ENCODE data around the gene JPH2. TPM values are rescaled to one million over a fixed set of nuclear protein-coding genes. Genes with fewer than 3 reads are reported as not detected.

Gene JPH2
- total and polyA plus RNA-seq, 2 experiments from 2014 or later = 0.16 to 1.1 TPM

GRCh38 chr20:44115181-44115580 lies 71.8 kb downstream of the JPH2 start:
- H3K27ac Mint-ChIP-seq = no peak overlapping the region
- Histone ChIP-seq H2AFZ (no peak overlapping the region), H3K9me2 (ENCODE audit: insufficient read depth) (no peaks in the 10 kb centered on the region; the same call in 1 of the 2 replicates), H3K79me2 (replicated peaks; ENCODE audit: insufficient read depth) (no peaks in the 10 kb centered on the region), H3K36me3 (ENCODE audit: insufficient read depth) (no peaks in the 10 kb centered on the region), H3K4me1 (ENCODE audit: insufficient read depth) (no peaks in the 10 kb centered on the region), H3F3A (replicated peaks; ENCODE audit: low read depth) (no peaks in the 10 kb centered on the region), H4K20me1 (replicated peaks; ENCODE audit: insufficient read depth) (no peaks in the 10 kb centered on the region), H3K4me3 (no peak overlapping the region), H3K27ac (ENCODE audit: low read depth) (no peak overlapping the region), H3K27me3 (ENCODE audit: insufficient read depth) (no peaks in the 10 kb centered on the region), H3K4me2 (no peak overlapping the region)
- H3K4me1 Mint-ChIP-seq = peaks cover 2% of the 10 kb centered on the region; the same call in 1 of the 3 replicates
- DNase-seq (ENCODE audit: low spot score) (no peak), ATAC-seq (no peak)
- no peak overlapping the region for H3K4me3 Mint-ChIP-seq
- no peaks in the 10 kb centered on the region for H3K36me3 Mint-ChIP-seq (ENCODE audit: low read depth)
- no peaks in the 10 kb centered on the region for H3K9me3 Mint-ChIP-seq
- H3K27me3 Mint-ChIP-seq (ENCODE audit: insufficient read depth, low read depth, poor library complexity) = peaks cover 4% of the 10 kb centered on the region
- no peak for TF ChIP-seq ZNF114 (CRISPR knock-in tag; IDR thresholded peaks at IDR 0.05)
- TF ChIP-seq, protein P1, sequence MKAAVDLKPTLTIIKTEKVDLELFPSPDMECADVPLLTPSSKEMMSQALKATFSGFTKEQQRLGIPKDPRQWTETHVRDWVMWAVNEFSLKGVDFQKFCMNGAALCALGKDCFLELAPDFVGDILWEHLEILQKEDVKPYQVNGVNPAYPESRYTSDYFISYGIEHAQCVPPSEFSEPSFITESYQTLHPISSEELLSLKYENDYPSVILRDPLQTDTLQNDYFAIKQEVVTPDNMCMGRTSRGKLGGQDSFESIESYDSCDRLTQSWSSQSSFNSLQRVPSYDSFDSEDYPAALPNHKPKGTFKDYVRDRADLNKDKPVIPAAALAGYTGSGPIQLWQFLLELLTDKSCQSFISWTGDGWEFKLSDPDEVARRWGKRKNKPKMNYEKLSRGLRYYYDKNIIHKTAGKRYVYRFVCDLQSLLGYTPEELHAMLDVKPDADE (IDR thresholded peaks at IDR 0.05) = no peak
- TF ChIP-seq EZH2phosphoT487 (IDR thresholded peaks at IDR 0.05; ENCODE audit: unreplicated experiment) = no peak
- TF ChIP-seq, protein P2, sequence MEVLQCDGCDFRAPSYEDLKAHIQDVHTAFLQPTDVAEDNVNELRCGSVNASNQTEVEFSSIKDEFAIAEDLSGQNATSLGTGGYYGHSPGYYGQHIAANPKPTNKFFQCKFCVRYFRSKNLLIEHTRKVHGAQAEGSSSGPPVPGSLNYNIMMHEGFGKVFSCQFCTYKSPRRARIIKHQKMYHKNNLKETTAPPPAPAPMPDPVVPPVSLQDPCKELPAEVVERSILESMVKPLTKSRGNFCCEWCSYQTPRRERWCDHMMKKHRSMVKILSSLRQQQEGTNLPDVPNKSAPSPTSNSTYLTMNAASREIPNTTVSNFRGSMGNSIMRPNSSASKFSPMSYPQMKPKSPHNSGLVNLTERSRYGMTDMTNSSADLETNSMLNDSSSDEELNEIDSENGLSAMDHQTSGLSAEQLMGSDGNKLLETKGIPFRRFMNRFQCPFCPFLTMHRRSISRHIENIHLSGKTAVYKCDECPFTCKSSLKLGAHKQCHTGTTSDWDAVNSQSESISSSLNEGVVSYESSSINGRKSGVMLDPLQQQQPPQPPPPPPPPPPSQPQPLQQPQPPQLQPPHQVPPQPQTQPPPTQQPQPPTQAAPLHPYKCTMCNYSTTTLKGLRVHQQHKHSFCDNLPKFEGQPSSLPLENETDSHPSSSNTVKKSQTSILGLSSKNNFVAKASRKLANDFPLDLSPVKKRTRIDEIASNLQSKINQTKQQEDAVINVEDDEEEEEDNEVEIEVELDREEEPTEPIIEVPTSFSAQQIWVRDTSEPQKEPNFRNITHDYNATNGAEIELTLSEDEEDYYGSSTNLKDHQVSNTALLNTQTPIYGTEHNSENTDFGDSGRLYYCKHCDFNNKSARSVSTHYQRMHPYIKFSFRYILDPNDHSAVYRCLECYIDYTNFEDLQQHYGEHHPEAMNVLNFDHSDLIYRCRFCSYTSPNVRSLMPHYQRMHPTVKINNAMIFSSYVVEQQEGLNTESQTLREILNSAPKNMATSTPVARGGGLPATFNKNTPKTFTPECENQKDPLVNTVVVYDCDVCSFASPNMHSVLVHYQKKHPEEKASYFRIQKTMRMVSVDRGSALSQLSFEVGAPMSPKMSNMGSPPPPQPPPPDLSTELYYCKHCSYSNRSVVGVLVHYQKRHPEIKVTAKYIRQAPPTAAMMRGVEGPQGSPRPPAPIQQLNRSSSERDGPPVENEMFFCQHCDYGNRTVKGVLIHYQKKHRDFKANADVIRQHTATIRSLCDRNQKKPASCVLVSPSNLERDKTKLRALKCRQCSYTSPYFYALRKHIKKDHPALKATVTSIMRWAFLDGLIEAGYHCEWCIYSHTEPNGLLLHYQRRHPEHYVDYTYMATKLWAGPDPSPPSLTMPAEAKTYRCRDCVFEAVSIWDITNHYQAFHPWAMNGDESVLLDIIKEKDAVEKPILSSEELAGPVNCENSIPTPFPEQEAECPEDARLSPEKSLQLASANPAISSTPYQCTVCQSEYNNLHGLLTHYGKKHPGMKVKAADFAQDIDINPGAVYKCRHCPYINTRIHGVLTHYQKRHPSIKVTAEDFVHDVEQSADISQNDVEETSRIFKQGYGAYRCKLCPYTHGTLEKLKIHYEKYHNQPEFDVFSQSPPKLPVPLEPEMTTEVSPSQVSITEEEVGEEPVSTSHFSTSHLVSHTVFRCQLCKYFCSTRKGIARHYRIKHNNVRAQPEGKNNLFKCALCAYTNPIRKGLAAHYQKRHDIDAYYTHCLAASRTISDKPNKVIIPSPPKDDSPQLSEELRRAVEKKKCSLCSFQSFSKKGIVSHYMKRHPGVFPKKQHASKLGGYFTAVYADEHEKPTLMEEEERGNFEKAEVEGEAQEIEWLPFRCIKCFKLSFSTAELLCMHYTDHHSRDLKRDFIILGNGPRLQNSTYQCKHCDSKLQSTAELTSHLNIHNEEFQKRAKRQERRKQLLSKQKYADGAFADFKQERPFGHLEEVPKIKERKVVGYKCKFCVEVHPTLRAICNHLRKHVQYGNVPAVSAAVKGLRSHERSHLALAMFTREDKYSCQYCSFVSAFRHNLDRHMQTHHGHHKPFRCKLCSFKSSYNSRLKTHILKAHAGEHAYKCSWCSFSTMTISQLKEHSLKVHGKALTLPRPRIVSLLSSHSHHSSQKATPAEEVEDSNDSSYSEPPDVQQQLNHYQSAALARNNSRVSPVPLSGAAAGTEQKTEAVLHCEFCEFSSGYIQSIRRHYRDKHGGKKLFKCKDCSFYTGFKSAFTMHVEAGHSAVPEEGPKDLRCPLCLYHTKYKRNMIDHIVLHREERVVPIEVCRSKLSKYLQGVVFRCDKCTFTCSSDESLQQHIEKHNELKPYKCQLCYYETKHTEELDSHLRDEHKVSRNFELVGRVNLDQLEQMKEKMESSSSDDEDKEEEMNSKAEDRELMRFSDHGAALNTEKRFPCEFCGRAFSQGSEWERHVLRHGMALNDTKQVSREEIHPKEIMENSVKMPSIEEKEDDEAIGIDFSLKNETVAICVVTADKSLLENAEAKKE (CRISPR knock-in tag; IDR thresholded peaks at IDR 0.05) = no peak
- TF ChIP-seq POLR2AphosphoS5 (IDR thresholded peaks at IDR 0.05; ENCODE audit: low read depth) = no peak
- no peak for TF ChIP-seq STAT1 (IDR thresholded peaks at IDR 0.05; ENCODE audit: unreplicated experiment)
- no peak for TF ChIP-seq CREB1 (CRISPR knock-in tag; IDR thresholded peaks at IDR 0.05; ENCODE audit: low read depth)
- TF ChIP-seq, protein P3, sequence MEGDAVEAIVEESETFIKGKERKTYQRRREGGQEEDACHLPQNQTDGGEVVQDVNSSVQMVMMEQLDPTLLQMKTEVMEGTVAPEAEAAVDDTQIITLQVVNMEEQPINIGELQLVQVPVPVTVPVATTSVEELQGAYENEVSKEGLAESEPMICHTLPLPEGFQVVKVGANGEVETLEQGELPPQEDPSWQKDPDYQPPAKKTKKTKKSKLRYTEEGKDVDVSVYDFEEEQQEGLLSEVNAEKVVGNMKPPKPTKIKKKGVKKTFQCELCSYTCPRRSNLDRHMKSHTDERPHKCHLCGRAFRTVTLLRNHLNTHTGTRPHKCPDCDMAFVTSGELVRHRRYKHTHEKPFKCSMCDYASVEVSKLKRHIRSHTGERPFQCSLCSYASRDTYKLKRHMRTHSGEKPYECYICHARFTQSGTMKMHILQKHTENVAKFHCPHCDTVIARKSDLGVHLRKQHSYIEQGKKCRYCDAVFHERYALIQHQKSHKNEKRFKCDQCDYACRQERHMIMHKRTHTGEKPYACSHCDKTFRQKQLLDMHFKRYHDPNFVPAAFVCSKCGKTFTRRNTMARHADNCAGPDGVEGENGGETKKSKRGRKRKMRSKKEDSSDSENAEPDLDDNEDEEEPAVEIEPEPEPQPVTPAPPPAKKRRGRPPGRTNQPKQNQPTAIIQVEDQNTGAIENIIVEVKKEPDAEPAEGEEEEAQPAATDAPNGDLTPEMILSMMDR (conservative IDR thresholded peaks at IDR 0.05; ENCODE audit: low read depth in 2 of 2) = no peak

All from GM23338 (cell line).